ENCODE results near the gene EPHA6. TPM values are rescaled to one million over a fixed set of nuclear protein-coding genes. Genes with fewer than 3 reads are reported as not detected.

Gene EPHA6
- total and polyA plus RNA-seq, 10 of the 15 experiments (the other 5 are each of a cell fraction or from before 2014, with no cell fraction given): not detected

GRCh38 chr3:97712919-97713318 lies 898.5 kb downstream of the EPHA6 start (continued):
- no peak for TF ChIP-seq ZZZ3 (IDR thresholded peaks at IDR 0.05; ENCODE audit: control insufficient read depth, insufficient read length, low read depth)

GRCh38 chr3:97713634-97714033 lies 899.2 kb downstream of the EPHA6 start:
- FAIRE-seq (no peak), DNase-seq (ENCODE audit: low read depth, low spot score) (no peak), ATAC-seq (no peak)
- H3K4me2 ChIP-seq (ENCODE audit: control insufficient read depth, insufficient read depth): no peak overlapping the region
- H4K20me1 ChIP-seq (ENCODE audit: control insufficient read depth, insufficient read depth): no peaks in the 10 kb centered on the region
- WGBS (ENCODE audit: insufficient coverage, insufficient replicate concordance, low lambda C conversion rate, missing lambda C conversion rate): 0% methylated on average over 1 of the region's 1 CpG
- POLR2A ChIA-PET: no interaction called here
- no peaks in the 10 kb centered on the region for H3K36me3 ChIP-seq (ENCODE audit: control insufficient read depth in 2 of 2, insufficient read depth in 2 of 2, low read length in 1 of 2)
- H2AFZ ChIP-seq (ENCODE audit: control insufficient read depth, low read depth, low read length): no peak overlapping the region
- RAD21 ChIA-PET (ENCODE audit: unreplicated experiment): no interaction called here
- no peaks in the 10 kb centered on the region for H3K27me3 ChIP-seq (replicated peaks in 1 of 2; ENCODE audit: control insufficient read depth in 2 of 2, insufficient read depth in 2 of 2, low read length in 1 of 2)
- H3K79me2 ChIP-seq (ENCODE audit: control insufficient read depth, insufficient read depth, low read length): no peaks in the 10 kb centered on the region
- no peak overlapping the region for H3K4me3 ChIP-seq
- intact Hi-C loops (cut with micrococcal nuclease; ENCODE audit: unreplicated experiment) (no loop called here), in situ Hi-C loops (cut with MboI) (loop anchor here (10.0 kb wide), 1 partner anchor 849 kb away; no protein-coding TSS in a partner anchor)
- SMC1A ChIA-PET (ENCODE audit: uncharacterized antibody, unreplicated experiment): interaction anchor here (0.6 kb wide), 1 partner anchor 53 kb away, joined by 3 read pairs; no protein-coding TSS in a partner anchor
- H3K4me1 ChIP-seq (ENCODE audit: control insufficient read depth, insufficient read depth, low read length): no peaks in the 10 kb centered on the region
- no peak overlapping the region for H3K9ac ChIP-seq (ENCODE audit: control insufficient read depth, insufficient read depth, low read length)
- H3K9me3 ChIP-seq (replicated peaks; ENCODE audit: control insufficient read depth, insufficient read depth, low read length): no peaks in the 10 kb centered on the region
- CTCF ChIA-PET: no interaction called here
- BruUV-seq (replicated peaks): no TSS peak
- H3K27ac ChIP-seq (ENCODE audit: control insufficient read depth, insufficient read depth): no peak overlapping the region
- no peak for TF ChIP-seq FOXM1 (IDR thresholded peaks at IDR 0.05; ENCODE audit: low read depth, low read length)
- no peak for TF ChIP-seq CHD2 (IDR thresholded peaks at IDR 0.05; ENCODE audit: borderline replicate concordance, low read depth, low read length)
- TF ChIP-seq NR2C2 (IDR thresholded peaks at IDR 0.05; ENCODE audit: borderline replicate concordance, control insufficient read depth, insufficient read length, low read depth): no peak
- TF ChIP-seq FOS (IDR thresholded peaks at IDR 0.05; ENCODE audit: borderline replicate concordance, extremely low read depth, insufficient read length): no peak
- no peak for TF ChIP-seq POU2F2 (IDR thresholded peaks at IDR 0.05; ENCODE audit: borderline replicate concordance, low read depth, low read length)
- no peak for TF ChIP-seq IKZF1 (conservative IDR thresholded peaks at IDR 0.05)
- TF ChIP-seq MAX (IDR thresholded peaks at IDR 0.05; ENCODE audit: low read depth, low read length): no peak
- no peak for TF ChIP-seq CBFB (IDR thresholded peaks at IDR 0.05; ENCODE audit: low read depth)
- TF ChIP-seq JUNB (IDR thresholded peaks at IDR 0.05): no peak
- TF ChIP-seq POLR2AphosphoS5 (IDR thresholded peaks at IDR 0.05; ENCODE audit: low read length): no peak
- no peak for TF ChIP-seq ZNF622 (IDR thresholded peaks at IDR 0.05)
- no peak for TF ChIP-seq BCL11A (IDR thresholded peaks at IDR 0.05; ENCODE audit: low read depth, low read length)

Data from GM12878 (cell line).